Panc1 (cell line): ENCODE data around the gene DENND11.

ENCODE experiments used
- CTCF ChIP-seq: fragments of 450-650 bp; IDR thresholded peaks from 2 replicates; pipeline ENCODE4 v1.5.1; 2017; ENCODE audit warnings: mild to moderate bottlenecking
- POLR2AphosphoS5 ChIP-seq: IDR thresholded peaks from 2 replicates; pipeline ENCODE4 v1.6.1; 2012; ENCODE audit warnings: mild to moderate bottlenecking, low read depth, low read length, moderate library complexity
- REST ChIP-seq, 2 experiments: IDR thresholded peaks; 2 replicates each; pipeline ENCODE4 v1.6.1; 2011 to 2012; ENCODE audit warnings: low read depth in 2 of 2, control low read depth in 1 of 2, low read length in 1 of 2, mild to moderate bottlenecking in 1 of 2, moderate library complexity in 1 of 2; ENCODE audit not compliant: insufficient read depth in 1 of 2
- TCF7L2 ChIP-seq: IDR thresholded peaks from 2 replicates; pipeline ENCODE4 v1.6.1; 2011; ENCODE audit warnings: mild to moderate bottlenecking, low read depth, low read length, inconsistent platforms

GRCh38 chr7:141664450-141664849, 37.5 kb downstream of the DENND11 start:
- TF ChIP-seq CTCF (no peak), REST (IDR thresholded peaks at IDR 0.05; ENCODE audit: insufficient read depth in 1 of 2, low read depth in 2 of 2, low read length in 1 of 2) (no peak), POLR2AphosphoS5 (no peak), TCF7L2 (no peak)
